Tibial nerve (tissue), 4 donors: ENCODE data around the gene NID1.

Source experiments
- CTCF ChIP-seq, 5 experiments: fragments of 200-600 bp in 3 of 5; fragments of 450-650 bp in 2 of 5; sonication (generic) in 3 of 5; IDR thresholded peaks; one replicate each; pipeline ENCODE4 v1.5.1; 2016 to 2019; ENCODE audit warnings: antibody characterized with exemption in 5 of 5, mild to moderate bottlenecking in 3 of 5, moderate library complexity in 2 of 5
- EP300 ChIP-seq, 2 donors: sonication (generic); formaldehyde crosslinking; IDR thresholded peaks; one replicate each; pipeline ENCODE4 v1.6.1; 2017; ENCODE audit warnings: antibody characterized with exemption in 2 of 2, mild to moderate bottlenecking in 1 of 2
- POLR2A ChIP-seq, 2 donors: fragments of 450-650 bp; IDR thresholded peaks; one replicate each; pipeline ENCODE4 v1.6.1; 2017; ENCODE audit warnings: antibody characterized with exemption in 2 of 2, mild to moderate bottlenecking in 2 of 2, moderate library complexity in 2 of 2

- TF ChIP-seq CTCF (IDR thresholded peaks at IDR 0.05) (no peak), POLR2A (IDR thresholded peaks at IDR 0.05) (no peak), EP300 (IDR thresholded peaks at IDR 0.05) (no peak)
Measured at GRCh38 chr1:235996048-235996785, 68.7 kb downstream of the NID1 start.
